GM10248 (cell line): ENCODE data around the gene DHODH.

Source experiments
- CTCF ChIA-PET: fragments of 300-600 bp; sonication (Branson Sonifier 250); formaldehyde crosslinking; extraction: SDS; loops from one replicate; lab custom pipeline; 2021; ENCODE audit warnings: antibody characterized with exemption; lab: Yijun Ruan, JAX
- POLR2A ChIA-PET: fragments of 350-650 bp; sonication (Branson Sonifier 250); formaldehyde crosslinking; extraction: SDS; loops from one replicate; lab custom pipeline; 2020; ENCODE audit warnings: antibody characterized with exemption; lab: Yijun Ruan, JAX
- DNase-seq: peaks from one replicate; pipeline ENCODE4 v3.0.0; 2012; ENCODE audit errors: extremely low spot score
- CTCF ChIP-seq: IDR thresholded peaks from 2 replicates; pipeline ENCODE4 v1.5.1; 2012; ENCODE audit warnings: mild to moderate bottlenecking, low read depth; ENCODE audit errors: extremely low read depth, missing control alignments, control extremely low read depth

Gene DHODH

GRCh38 chr16:72021043-72021442 lies 12.5 kb downstream of the DHODH start:
- CTCF ChIA-PET: interaction anchor here (1.3 kb wide), 1 partner anchor 60 kb away, joined by 3 read pairs; no protein-coding TSS in a partner anchor
- no peak for TF ChIP-seq CTCF
- POLR2A ChIA-PET: no interaction called here
- no peak for DNase-seq

- TF ChIP-seq CTCF: no peak
- DNase-seq: no peak
- ChIA-PET POLR2A (no interaction called here), CTCF (no interaction called here)
Measured at GRCh38 chr16:72022127-72022526, 13.6 kb downstream of the DHODH start.

GRCh38 chr16:72023962-72024361 lies 15.4 kb downstream of the DHODH start:
- no peak for TF ChIP-seq CTCF
- no peak for DNase-seq
- CTCF ChIA-PET: no interaction called here
- POLR2A ChIA-PET: no interaction called here

GRCh38 chr16:72024862-72025382 lies 16.4 kb downstream of the DHODH start:
- DNase-seq: no peak
- CTCF ChIA-PET: interaction anchor here (1.7 kb wide), 1 partner anchor 42 kb away, joined by 4 read pairs; no protein-coding TSS in a partner anchor
- POLR2A ChIA-PET: no interaction called here
- TF ChIP-seq CTCF: no peak

- POLR2A ChIA-PET: no interaction called here
Measured at GRCh38 chr16:72025404-72026114, 17.0 kb downstream of the DHODH start.

More at GRCh38 chr16:72025404-72026114, 17.0 kb downstream of the DHODH start:
- no peak for DNase-seq
- CTCF ChIA-PET: interaction anchor here (1.7 kb wide), 1 partner anchor 41 kb away, joined by 4 read pairs; no protein-coding TSS in a partner anchor
- no peak for TF ChIP-seq CTCF
